Esophagus muscularis mucosa (tissue), 3 donors: Measurements from ENCODE around the gene SFXN3.

Experiments used
- POLR2A ChIP-seq: fragments of 450-650 bp; IDR thresholded peaks from one replicate; pipeline ENCODE4 v1.6.1; 2017; ENCODE audit warnings: antibody characterized with exemption, moderate library complexity, mild to moderate bottlenecking, low read depth
- POLR2AphosphoS5 ChIP-seq, 2 donors: sonication (generic); formaldehyde crosslinking; IDR thresholded peaks; one replicate each; pipeline ENCODE4 v1.6.1; 2017; ENCODE audit warnings: antibody characterized with exemption in 2 of 2
- TF ChIP-seq, protein P1 (sequence below), 3 experiments: fragments of 200-600 bp in 2 of 3; fragments of 450-650 bp in 1 of 3; sonication (generic) in 2 of 3; IDR thresholded peaks; one replicate each; pipeline ENCODE4 v1.5.1; 2017 to 2019; ENCODE audit warnings: antibody characterized with exemption in 3 of 3, mild to moderate bottlenecking in 2 of 3, moderate library complexity in 1 of 3

DNA sequence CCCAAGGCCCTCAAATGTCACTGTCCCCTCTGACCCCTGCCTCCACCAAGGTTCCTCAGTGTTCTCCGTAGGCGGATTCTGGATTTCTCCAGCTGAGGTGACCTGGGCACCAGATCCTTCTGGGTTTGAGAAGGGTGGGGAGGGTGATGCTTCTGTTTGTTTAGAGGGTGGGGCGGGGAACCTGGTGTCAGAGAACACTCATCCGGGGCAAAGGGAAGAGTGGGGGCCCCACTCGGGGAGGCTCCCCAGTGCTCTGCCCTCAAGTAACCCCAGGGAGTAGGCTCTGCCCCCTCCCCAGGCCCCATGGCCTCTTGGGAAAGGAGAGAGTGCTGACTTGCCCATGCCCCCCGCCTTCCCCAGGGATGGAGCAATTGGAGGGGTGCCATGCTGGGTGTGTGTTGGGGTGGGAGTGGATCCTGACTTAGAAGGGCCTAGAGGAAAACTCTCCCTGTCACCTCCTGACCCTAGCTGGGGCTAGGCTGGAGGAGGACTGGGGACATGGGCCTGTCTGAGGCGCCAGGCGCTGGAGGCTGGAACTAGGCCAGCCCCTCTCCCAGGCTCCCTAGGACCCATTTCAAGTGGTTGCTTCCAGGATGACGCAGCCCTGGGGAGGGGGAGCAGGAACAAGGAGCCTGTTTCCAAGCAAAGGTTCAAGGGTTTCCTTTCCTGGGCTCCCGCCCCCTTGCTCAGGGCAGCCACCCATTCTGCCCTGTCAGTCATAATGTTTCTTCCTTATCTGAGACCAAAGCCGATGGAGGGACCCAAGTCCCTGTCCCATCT, 58.7 kb downstream of the SFXN3 start:
- TF ChIP-seq, protein P1, sequence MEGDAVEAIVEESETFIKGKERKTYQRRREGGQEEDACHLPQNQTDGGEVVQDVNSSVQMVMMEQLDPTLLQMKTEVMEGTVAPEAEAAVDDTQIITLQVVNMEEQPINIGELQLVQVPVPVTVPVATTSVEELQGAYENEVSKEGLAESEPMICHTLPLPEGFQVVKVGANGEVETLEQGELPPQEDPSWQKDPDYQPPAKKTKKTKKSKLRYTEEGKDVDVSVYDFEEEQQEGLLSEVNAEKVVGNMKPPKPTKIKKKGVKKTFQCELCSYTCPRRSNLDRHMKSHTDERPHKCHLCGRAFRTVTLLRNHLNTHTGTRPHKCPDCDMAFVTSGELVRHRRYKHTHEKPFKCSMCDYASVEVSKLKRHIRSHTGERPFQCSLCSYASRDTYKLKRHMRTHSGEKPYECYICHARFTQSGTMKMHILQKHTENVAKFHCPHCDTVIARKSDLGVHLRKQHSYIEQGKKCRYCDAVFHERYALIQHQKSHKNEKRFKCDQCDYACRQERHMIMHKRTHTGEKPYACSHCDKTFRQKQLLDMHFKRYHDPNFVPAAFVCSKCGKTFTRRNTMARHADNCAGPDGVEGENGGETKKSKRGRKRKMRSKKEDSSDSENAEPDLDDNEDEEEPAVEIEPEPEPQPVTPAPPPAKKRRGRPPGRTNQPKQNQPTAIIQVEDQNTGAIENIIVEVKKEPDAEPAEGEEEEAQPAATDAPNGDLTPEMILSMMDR (IDR thresholded peaks at IDR 0.05): no peak
- no peak for TF ChIP-seq POLR2A
- no peak for TF ChIP-seq POLR2AphosphoS5 (IDR thresholded peaks at IDR 0.05)
